HL-60 (cell line): ENCODE results near the gene MMP15.

Source experiments
- DNase-seq, 2 experiments: peaks; one replicate each; pipeline ENCODE4 v3.0.0-alpha.2; 2010 to 2020; ENCODE audit warnings: low read depth in 1 of 2, low spot score in 1 of 2
- H3K27ac ChIP-seq: fragments of 250-450 bp; sonication (Bioruptor Pico); replicated peaks from 2 replicates; pipeline ENCODE4 v1.5.1; 2020; ENCODE audit warnings: mild to moderate bottlenecking, moderate library complexity
- H3K27me3 ChIP-seq: fragments of 250-450 bp; sonication (Bioruptor Pico); 2 replicates; pipeline ENCODE4 v1.5.1; 2021; ENCODE audit warnings: mild to moderate bottlenecking, moderate library complexity; ENCODE audit not compliant: insufficient read depth, poor library complexity, severe bottlenecking
- H3K4me3 ChIP-seq: replicated peaks from 2 replicates; pipeline ENCODE4 v1.5.1; 2011; ENCODE audit warnings: mild to moderate bottlenecking, control low read depth, low read length; ENCODE audit not compliant: insufficient read depth
- GABPA ChIP-seq: IDR thresholded peaks from 2 replicates; pipeline ENCODE4 v1.6.1; 2012; ENCODE audit warnings: low read depth
- POLR2AphosphoS5 ChIP-seq: IDR thresholded peaks from 2 replicates; pipeline ENCODE4 v1.6.1; 2012; ENCODE audit warnings: low read depth
- REST ChIP-seq: IDR thresholded peaks from 2 replicates; pipeline ENCODE4 v1.6.1; 2012; ENCODE audit warnings: low read depth; ENCODE audit not compliant: insufficient replicate concordance
- SPI1 ChIP-seq: IDR thresholded peaks from 2 replicates; pipeline ENCODE4 v1.6.1; 2012; ENCODE audit warnings: low read depth, mild to moderate bottlenecking, borderline replicate concordance
- TF ChIP-seq, protein P1 (sequence below): IDR thresholded peaks from one replicate; pipeline ENCODE4 v1.5.1; 2011; ENCODE audit warnings: low read length, control low read depth, inconsistent platforms; ENCODE audit not compliant: insufficient read depth

The MMP15 gene

GRCh38 chr16:58056580-58056979 is 31.0 kb downstream of the MMP15 start:
- Histone ChIP-seq H3K4me3 (no peak overlapping the region), H3K27ac (no peak overlapping the region), H3K27me3 (no peaks in the 10 kb centered on the region)
- TF ChIP-seq SPI1: no peak
- no peak for TF ChIP-seq REST
- DNase-seq: no peak

- DNase-seq: no peak
- no peak overlapping the region for H3K4me3 ChIP-seq
- no peak for TF ChIP-seq POLR2AphosphoS5
- TF ChIP-seq REST: no peak
- no peak for TF ChIP-seq SPI1
- TF ChIP-seq, protein P1, sequence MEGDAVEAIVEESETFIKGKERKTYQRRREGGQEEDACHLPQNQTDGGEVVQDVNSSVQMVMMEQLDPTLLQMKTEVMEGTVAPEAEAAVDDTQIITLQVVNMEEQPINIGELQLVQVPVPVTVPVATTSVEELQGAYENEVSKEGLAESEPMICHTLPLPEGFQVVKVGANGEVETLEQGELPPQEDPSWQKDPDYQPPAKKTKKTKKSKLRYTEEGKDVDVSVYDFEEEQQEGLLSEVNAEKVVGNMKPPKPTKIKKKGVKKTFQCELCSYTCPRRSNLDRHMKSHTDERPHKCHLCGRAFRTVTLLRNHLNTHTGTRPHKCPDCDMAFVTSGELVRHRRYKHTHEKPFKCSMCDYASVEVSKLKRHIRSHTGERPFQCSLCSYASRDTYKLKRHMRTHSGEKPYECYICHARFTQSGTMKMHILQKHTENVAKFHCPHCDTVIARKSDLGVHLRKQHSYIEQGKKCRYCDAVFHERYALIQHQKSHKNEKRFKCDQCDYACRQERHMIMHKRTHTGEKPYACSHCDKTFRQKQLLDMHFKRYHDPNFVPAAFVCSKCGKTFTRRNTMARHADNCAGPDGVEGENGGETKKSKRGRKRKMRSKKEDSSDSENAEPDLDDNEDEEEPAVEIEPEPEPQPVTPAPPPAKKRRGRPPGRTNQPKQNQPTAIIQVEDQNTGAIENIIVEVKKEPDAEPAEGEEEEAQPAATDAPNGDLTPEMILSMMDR: no peak
- no peak for TF ChIP-seq GABPA
- no peak overlapping the region for H3K27ac ChIP-seq
- H3K27me3 ChIP-seq: no peaks in the 10 kb centered on the region
Measured at GRCh38 chr16:58057121-58057520, 31.6 kb downstream of the MMP15 start.

GRCh38 chr16:58057784-58058183 is 32.2 kb downstream of the MMP15 start:
- H3K4me3 ChIP-seq: no peak overlapping the region
- TF ChIP-seq POLR2AphosphoS5: no peak
- no peaks in the 10 kb centered on the region for H3K27me3 ChIP-seq
- no peak for DNase-seq
- no peak overlapping the region for H3K27ac ChIP-seq

GRCh38 chr16:58062821-58063220 is 37.3 kb downstream of the MMP15 start:
- no peak for TF ChIP-seq REST
- H3K27ac ChIP-seq: no peak overlapping the region

More at GRCh38 chr16:58062821-58063220, 37.3 kb downstream of the MMP15 start:
- H3K27me3 ChIP-seq: no peaks in the 10 kb centered on the region
- H3K4me3 ChIP-seq: no peak overlapping the region
- no peak for DNase-seq
